Uterus (tissue), 2 donors: Measurements from ENCODE around the gene C11orf21.

ENCODE experiments used
- CTCF ChIP-seq, 4 experiments: fragments of 200-600 bp in 2 of 4; fragments of 450-650 bp in 2 of 4; sonication (generic) in 2 of 4; IDR thresholded peaks; one replicate each; pipeline ENCODE4 v1.5.1; 2016 to 2019; ENCODE audit warnings: antibody characterized with exemption in 4 of 4, mild to moderate bottlenecking in 2 of 4, moderate library complexity in 1 of 4
- POLR2A ChIP-seq, 2 donors: fragments of 450-650 bp; IDR thresholded peaks; one replicate each; pipeline ENCODE4 v1.6.1; 2016; ENCODE audit warnings: antibody characterized with exemption in 2 of 2, mild to moderate bottlenecking in 1 of 2, moderate library complexity in 1 of 2

DNA sequence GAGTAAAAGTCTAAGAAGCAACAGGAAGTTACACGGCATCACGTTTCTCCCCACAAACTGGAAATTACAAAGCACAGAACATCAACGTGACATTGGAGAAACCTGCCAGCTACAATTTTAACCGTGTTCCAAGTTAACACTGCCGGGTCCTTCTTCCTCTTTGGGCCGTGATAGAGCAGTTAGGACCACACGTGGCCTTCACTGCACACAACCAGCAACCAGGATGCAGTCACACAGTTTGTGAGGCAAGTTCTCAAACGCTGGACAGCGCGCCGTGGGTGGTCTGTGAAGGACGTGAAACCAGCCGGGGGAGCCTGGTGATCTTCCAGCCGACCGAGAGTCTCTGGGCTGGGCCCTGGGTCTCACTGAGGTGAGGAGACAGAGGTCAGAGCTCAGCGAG, 14.6 kb downstream of the C11orf21 start:
- TF ChIP-seq CTCF (IDR thresholded peaks at IDR 0.05) (no peak), POLR2A (IDR thresholded peaks at IDR 0.05) (no peak)
